T1000 (cell line): Measurements from ENCODE around the gene BICD2.

Source experiments
- DNase-seq: peaks from one replicate; lab custom pipeline; 2025; ENCODE audit warnings: mixed read lengths; lab: John Stamatoyannopoulos, UW

The BICD2 gene

GRCh38 chr9:92747459-92748232 is 17.0 kb downstream of the BICD2 start:
- peak; percentile 15 for DNase-seq

- no peak for DNase-seq
These were observed 17.8 kb downstream of the BICD2 start for GRCh38 chr9:92746567-92747458.

GRCh38 chr9:92745881-92746280 is 18.8 kb downstream of the BICD2 start:
- DNase-seq: no peak

- DNase-seq: no peak
These were observed 19.3 kb downstream of the BICD2 start for GRCh38 chr9:92745331-92745730.

- no peak for DNase-seq
These were observed 23.7 kb downstream of the BICD2 start for GRCh38 chr9:92740969-92741368.

- no peak for DNase-seq
These were observed 24.1 kb downstream of the BICD2 start for GRCh38 chr9:92740446-92740961.

GRCh38 chr9:92740009-92740408 is 24.6 kb downstream of the BICD2 start:
- no peak for DNase-seq

GRCh38 chr9:92739346-92739970 is 25.2 kb downstream of the BICD2 start:
- no peak for DNase-seq

- DNase-seq: no peak
These were observed 26.0 kb downstream of the BICD2 start for GRCh38 chr9:92738661-92739081.

GRCh38 chr9:92737611-92738299 is 26.9 kb downstream of the BICD2 start:
- DNase-seq: no peak

- no peak for DNase-seq
These were observed 27.4 kb downstream of the BICD2 start for GRCh38 chr9:92737216-92737606.

- DNase-seq: no peak
These were observed 27.9 kb downstream of the BICD2 start for GRCh38 chr9:92736563-92737215.

- no peak for DNase-seq
These were observed 28.7 kb downstream of the BICD2 start for GRCh38 chr9:92735636-92736562.

GRCh38 chr9:92734931-92735635 is 29.6 kb downstream of the BICD2 start:
- DNase-seq: no peak

GRCh38 chr9:92730897-92731296 is 33.7 kb downstream of the BICD2 start:
- no peak for DNase-seq

GRCh38 chr9:92729735-92730155 is 34.9 kb downstream of the BICD2 start:
- DNase-seq: no peak

- no peak for DNase-seq
These were observed 35.5 kb downstream of the BICD2 start for GRCh38 chr9:92728831-92729734.
